OCI-LY1 (cell line): ENCODE results near the gene NECTIN4.

Source experiments
- H2AFZ ChIP-seq: fragments of 200-600 bp; sonication (generic), shearing (Covaris generic); 2 replicates; pipeline ENCODE4 v1.6.0; 2014; ENCODE audit warnings: antibody characterized with exemption, mild to moderate bottlenecking, low read length
- H3F3A ChIP-seq: fragments of 200-600 bp; sonication (generic), shearing (Covaris generic); 2 replicates; pipeline ENCODE4 v1.6.0; 2014; ENCODE audit warnings: mild to moderate bottlenecking, antibody characterized with exemption, low read length, moderate library complexity; ENCODE audit not compliant: insufficient read depth
- H3K27ac ChIP-seq: fragments of 200-600 bp; sonication (generic); 2 replicates; pipeline ENCODE4 v1.5.1; 2014; ENCODE audit warnings: low read length, mixed run types, mild to moderate bottlenecking, low read depth; ENCODE audit not compliant: poor library complexity, severe bottlenecking
- H3K27me3 ChIP-seq: fragments of 200-600 bp; sonication (generic); 2 replicates; pipeline ENCODE4 v1.6.0; 2014; ENCODE audit warnings: antibody characterized with exemption, mild to moderate bottlenecking, low read length, moderate library complexity; ENCODE audit not compliant: insufficient read depth
- H3K36me3 ChIP-seq: fragments of 200-600 bp; sonication (generic); 2 replicates; pipeline ENCODE4 v1.6.1; 2014; ENCODE audit warnings: mild to moderate bottlenecking, antibody characterized with exemption, low read length, moderate library complexity, mixed read lengths; ENCODE audit not compliant: insufficient read depth
- H3K4me1 ChIP-seq: fragments of 200-600 bp; sonication (generic); 2 replicates; pipeline ENCODE4 v1.5.1; 2014; ENCODE audit warnings: mild to moderate bottlenecking, low read length, moderate library complexity; ENCODE audit not compliant: insufficient read depth, severe bottlenecking
- H3K4me2 ChIP-seq: fragments of 200-600 bp; sonication (generic), shearing (Covaris generic); 2 replicates; pipeline ENCODE4 v1.6.1; 2014; ENCODE audit warnings: low read length
- H3K4me3 ChIP-seq: fragments of 200-600 bp; sonication (generic); 2 replicates; pipeline ENCODE4 v1.5.1; 2014; ENCODE audit warnings: low read length, low read depth, mild to moderate bottlenecking, mixed read lengths; ENCODE audit not compliant: poor library complexity, severe bottlenecking
- H3K79me2 ChIP-seq: fragments of 200-600 bp; shearing (Covaris generic); 2 replicates; pipeline ENCODE4 v1.6.1; 2016; ENCODE audit warnings: mixed run types, low read length, mixed read lengths; ENCODE audit not compliant: insufficient read depth
- H3K9ac ChIP-seq: fragments of 200-600 bp; sonication (generic), shearing (Covaris generic); 2 replicates; pipeline ENCODE4 v1.6.1; 2014; ENCODE audit warnings: mild to moderate bottlenecking, low read length, mixed read lengths
- H3K9me2 ChIP-seq: fragments of 200-600 bp; sonication (generic), shearing (Covaris generic); 2 replicates; pipeline ENCODE4 v1.6.1; 2014; ENCODE audit warnings: low read depth, mild to moderate bottlenecking, low read length, mixed read lengths
- H3K9me3 ChIP-seq: fragments of 200-600 bp; shearing (Covaris generic); 2 replicates; pipeline ENCODE4 v1.6.1; 2014; ENCODE audit warnings: low read length, mixed read lengths
- H4K20me1 ChIP-seq: fragments of 200-600 bp; sonication (generic), shearing (Covaris generic); 2 replicates; pipeline ENCODE4 v1.6.0; 2016; ENCODE audit warnings: mild to moderate bottlenecking, low read length; ENCODE audit not compliant: insufficient read depth
- CTCF ChIP-seq: fragments of 200-600 bp; sonication (generic), shearing (Covaris generic); IDR thresholded peaks from 2 replicates; pipeline ENCODE4 v1.5.1; 2017; ENCODE audit warnings: mild to moderate bottlenecking, antibody characterized with exemption, low read length, moderate library complexity, mixed read lengths
- EZH2 ChIP-seq: fragments of 200-600 bp; sonication (generic), shearing (Covaris generic); IDR thresholded peaks from 2 replicates; pipeline ENCODE4 v1.8.0; 2017; ENCODE audit warnings: borderline replicate concordance, mixed run types, mild to moderate bottlenecking, antibody characterized with exemption, low read length, moderate library complexity, mixed read lengths

NECTIN4 gene

GRCh38 chr1:161084597-161084988, 4.8 kb downstream of the NECTIN4 start:
- H3K27me3 ChIP-seq = no peaks in the 10 kb centered on the region; the same call in 1 of the 2 replicates
- H3K4me3 ChIP-seq = no peak overlapping the region
- H3K4me1 ChIP-seq = no peaks in the 10 kb centered on the region
- no peaks in the 10 kb centered on the region for H3K9me2 ChIP-seq
- no peaks in the 10 kb centered on the region for H3K9me3 ChIP-seq
- no peaks in the 10 kb centered on the region for H3K36me3 ChIP-seq
- TF ChIP-seq CTCF = no peak
- no peak for TF ChIP-seq EZH2
- H3F3A ChIP-seq = no peaks in the 10 kb centered on the region
- H3K9ac ChIP-seq = no peak overlapping the region
- H4K20me1 ChIP-seq = no peaks in the 10 kb centered on the region
- no peak overlapping the region for H3K4me2 ChIP-seq
- H3K27ac ChIP-seq = no peak overlapping the region
- no peaks in the 10 kb centered on the region for H3K79me2 ChIP-seq
- H2AFZ ChIP-seq = no peak overlapping the region

- Histone ChIP-seq H3F3A (no peaks in the 10 kb centered on the region), H3K4me1 (no peaks in the 10 kb centered on the region), H3K4me2 (no peak overlapping the region), H3K27me3 (no peaks in the 10 kb centered on the region; the same call in 1 of the 2 replicates), H3K9me3 (no peaks in the 10 kb centered on the region), H3K27ac (no peak overlapping the region), H3K4me3 (no peak overlapping the region), H3K9me2 (no peaks in the 10 kb centered on the region), H4K20me1 (no peaks in the 10 kb centered on the region), H2AFZ (no peak overlapping the region), H3K36me3 (no peaks in the 10 kb centered on the region), H3K79me2 (no peaks in the 10 kb centered on the region), H3K9ac (no peak overlapping the region)
- no peak for TF ChIP-seq EZH2
- no peak for TF ChIP-seq CTCF
Measured at GRCh38 chr1:161083748-161084596, 5.4 kb downstream of the NECTIN4 start.

- no peak overlapping the region for H3K4me3 ChIP-seq
- H2AFZ ChIP-seq = no peak overlapping the region
- no peaks in the 10 kb centered on the region for H3K79me2 ChIP-seq
- H4K20me1 ChIP-seq = no peaks in the 10 kb centered on the region
- no peaks in the 10 kb centered on the region for H3K9me3 ChIP-seq
- H3K9ac ChIP-seq = no peak overlapping the region
- TF ChIP-seq EZH2 = no peak
- no peak for TF ChIP-seq CTCF
- H3F3A ChIP-seq = no peaks in the 10 kb centered on the region
- no peak overlapping the region for H3K4me2 ChIP-seq
- no peaks in the 10 kb centered on the region for H3K36me3 ChIP-seq
- no peaks in the 10 kb centered on the region for H3K9me2 ChIP-seq
- H3K4me1 ChIP-seq = no peaks in the 10 kb centered on the region
- H3K27me3 ChIP-seq = no peaks in the 10 kb centered on the region; the same call in 1 of the 2 replicates
- H3K27ac ChIP-seq = no peak overlapping the region
Measured at GRCh38 chr1:161082996-161083747, 6.2 kb downstream of the NECTIN4 start.
